ENCODE data around the gene CIC.

DNA sequence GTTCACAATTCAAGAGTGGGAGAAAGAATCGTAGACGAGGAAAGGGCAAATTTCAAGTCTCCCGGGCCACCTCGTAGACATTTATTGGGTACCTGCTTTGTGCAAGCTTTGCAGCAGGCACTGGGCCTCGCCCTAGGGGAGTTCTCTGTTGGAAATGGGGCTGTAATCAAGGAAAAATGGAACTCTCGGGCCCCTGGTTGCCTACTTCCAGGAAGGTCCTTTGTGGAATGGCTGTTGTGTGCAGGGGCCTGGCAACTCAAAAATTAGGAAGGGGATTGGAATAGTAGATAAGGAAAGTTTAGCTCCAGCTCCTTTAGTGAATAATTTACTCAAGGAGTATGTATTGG, 48.3 kb upstream of the CIC start:
- TF ChIP-seq CTCF (IDR thresholded peaks at IDR 0.05) (no peak), POLR2A (IDR thresholded peaks at IDR 0.05) (no peak)
